GM18505 (cell line): Measurements from ENCODE around the gene NME7.

ENCODE experiments used
- ATAC-seq: cut with Tn5 transposase; IDR thresholded peaks from one replicate; pipeline ENCODE4 v1.9.1; 2021; ENCODE audit not compliant: unreplicated experiment
- POLR2A ChIP-seq: IDR thresholded peaks from 4 replicates; pipeline ENCODE4 v1.6.1; 2011; ENCODE audit warnings: borderline replicate concordance; ENCODE audit not compliant: insufficient read depth, insufficient read length; ENCODE audit errors: extremely low read depth

Gene NME7

DNA sequence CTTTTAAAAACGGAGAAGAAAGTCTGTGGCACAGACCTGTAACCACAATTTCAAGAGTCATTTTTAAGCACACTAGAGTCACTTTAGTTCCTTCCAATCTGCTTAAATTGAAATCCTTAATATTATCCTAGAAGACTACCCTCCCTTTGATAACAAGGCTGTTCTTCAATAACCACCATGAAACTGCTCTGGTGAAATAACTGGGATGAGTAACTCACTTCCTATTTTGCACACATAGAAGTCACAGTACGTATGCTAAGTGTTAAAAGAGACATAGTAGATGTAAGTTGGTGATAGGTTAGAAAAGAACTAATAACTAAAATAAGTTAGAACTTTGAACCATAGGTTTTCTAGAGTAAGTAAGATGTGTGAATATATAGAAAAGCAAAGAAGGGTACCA is 107.8 kb downstream of the NME7 start:
- no peak for ATAC-seq

DNA sequence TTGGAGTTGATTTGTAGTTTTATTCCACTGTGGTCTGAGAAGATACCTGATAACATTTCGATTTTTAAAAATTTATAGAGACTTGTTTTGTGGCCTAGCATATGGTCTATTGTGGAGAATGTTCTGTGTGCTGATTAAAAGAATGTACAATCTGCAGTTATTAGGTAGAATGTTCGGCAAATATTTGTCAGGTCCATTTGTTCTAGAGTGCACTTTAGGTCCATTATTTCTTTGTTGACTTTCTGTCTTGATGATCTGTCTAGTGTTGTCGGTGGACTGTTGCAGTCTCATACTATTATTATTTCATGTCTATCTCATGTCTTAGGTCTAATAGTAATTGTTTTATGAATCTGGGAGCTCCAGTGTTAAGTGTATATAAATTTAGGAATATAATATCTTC is 116.8 kb downstream of the NME7 start:
- ATAC-seq: no peak
- no peak for TF ChIP-seq POLR2A

More for the DNA sequence above, 107.8 kb downstream of the NME7 start:
- no peak for TF ChIP-seq POLR2A

DNA sequence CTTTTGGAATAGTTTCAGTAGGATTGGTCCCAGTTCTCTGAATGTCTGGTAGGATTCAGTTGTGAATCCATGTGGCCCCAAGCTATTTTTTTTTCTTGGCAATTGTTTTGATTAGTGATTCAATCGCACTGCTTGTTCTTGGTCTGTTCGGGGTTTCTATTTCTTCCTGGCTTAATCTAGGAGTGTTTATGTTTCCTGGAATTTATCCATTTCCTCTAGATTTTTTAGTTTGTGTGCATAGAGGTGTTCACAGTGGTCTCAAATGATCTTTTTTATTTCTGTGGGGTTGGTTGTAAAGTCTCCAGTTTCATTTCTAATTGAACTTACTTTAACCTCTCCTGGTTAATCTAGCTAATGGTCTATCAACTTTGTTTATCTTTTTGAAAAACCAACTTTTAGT is 117.6 kb downstream of the NME7 start:
- no peak for ATAC-seq
- no peak for TF ChIP-seq POLR2A

DNA sequence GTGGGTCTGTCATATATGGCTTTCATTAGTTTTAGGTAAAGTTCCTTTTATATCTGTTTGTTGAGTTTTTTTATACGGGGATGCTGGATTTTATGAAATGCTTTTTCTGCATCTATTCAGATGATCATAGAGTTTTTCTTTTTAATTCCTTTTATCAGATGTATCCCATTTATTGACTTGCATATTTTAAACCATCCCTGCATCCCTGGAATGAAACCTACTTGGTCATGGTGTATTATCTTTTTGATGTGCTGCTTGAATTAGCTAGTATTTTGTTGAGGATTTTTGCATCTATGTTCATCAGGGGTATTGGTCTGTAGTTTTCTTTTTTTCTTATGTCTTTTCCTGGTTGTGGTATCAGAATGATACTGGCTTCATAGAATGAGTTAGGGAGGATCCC is 118.0 kb downstream of the NME7 start:
- no peak for TF ChIP-seq POLR2A
- ATAC-seq: no peak

DNA sequence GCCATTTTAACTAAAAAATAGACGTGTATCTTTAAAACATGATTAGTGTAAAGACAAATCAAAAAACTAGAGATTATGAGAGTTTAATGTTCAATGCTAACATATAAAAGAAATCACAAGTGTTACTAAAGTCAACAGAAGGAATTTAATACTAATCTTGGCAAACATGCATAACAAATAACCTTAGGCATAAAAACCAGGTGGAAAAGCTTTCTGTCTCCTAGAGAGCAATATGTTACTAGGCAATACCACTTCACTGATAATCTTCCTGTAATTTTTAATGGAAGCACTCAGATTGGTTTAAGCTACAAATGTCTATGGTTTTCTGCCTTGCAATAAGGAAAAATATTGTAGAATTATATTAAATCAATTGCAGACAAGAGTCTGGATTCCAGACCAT is 121.9 kb downstream of the NME7 start:
- TF ChIP-seq POLR2A: no peak
- no peak for ATAC-seq

DNA sequence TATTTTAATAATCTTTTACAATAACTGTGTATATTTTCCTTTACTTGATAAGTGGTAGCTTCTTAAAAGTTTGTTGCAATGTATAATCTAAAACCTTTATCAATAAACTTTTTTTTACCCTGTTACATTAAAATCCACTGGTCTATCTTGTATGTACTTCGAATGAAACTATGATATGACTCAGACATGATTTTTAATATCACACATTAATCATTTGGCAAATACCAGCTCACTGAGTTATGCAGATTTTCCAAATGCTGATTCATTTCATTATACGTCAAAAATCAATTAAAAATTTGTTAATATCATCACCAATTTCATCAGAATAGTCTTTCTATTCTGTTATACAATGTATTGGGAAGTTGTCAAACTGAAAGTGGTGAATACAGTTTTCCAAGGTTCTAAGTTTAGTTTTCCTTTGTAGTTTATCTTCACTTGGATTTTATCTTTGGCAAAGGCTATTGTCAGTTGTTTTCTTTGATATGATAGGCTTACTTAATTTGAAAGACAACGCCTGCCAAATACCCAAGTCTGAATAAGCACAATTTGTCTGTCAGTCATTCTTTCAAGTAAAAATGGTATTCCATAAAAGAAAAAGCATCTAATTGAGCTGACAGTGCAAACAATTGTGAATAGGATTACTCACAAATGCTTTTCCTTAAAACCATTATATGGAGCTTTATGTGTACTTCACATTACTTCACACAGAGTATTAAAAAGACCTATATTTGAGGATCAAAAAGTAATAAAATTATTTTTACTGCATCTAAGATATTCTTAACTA is 127.0 kb downstream of the NME7 start:
- TF ChIP-seq POLR2A: no peak

DNA sequence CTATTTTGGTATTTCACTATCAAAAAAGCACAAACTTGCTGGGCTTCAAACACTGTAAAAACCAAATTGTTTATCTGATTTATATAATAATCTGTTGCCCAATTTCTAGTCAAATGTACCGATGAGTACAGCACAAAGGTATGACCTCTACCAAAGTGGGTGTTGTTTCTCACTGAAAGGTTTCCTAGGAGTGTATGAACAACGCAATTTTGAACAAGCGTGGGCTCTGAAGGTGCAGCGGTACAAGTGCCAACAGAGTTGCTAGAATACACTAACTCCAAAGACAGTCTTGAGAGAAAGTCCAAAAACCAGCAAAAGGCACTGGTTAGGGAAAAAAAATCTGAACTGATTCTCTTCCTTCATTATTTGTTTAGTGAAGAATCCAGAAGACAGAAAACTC is 130.7 kb downstream of the NME7 start:
- ATAC-seq: no peak
- no peak for TF ChIP-seq POLR2A

More for the DNA sequence above, 127.0 kb downstream of the NME7 start:
- ATAC-seq: no peak

DNA sequence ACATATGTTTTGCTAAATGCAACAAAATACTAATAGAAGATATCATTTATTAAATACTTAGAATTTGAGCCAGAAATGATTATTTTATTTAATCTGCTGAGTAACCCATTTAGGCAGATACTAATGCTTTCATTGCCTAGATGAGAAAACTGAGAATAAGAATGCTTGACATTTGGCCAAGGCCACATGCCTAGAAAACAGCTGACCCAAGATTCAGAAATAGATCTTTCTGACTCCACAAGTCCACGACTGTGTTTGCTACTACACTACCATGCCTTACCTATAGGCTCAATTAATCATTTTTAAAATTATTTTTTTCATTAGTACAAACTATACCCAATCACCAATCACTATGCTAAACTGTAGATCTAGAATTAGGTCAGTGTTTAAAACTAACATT is 131.5 kb downstream of the NME7 start:
- ATAC-seq: no peak

DNA sequence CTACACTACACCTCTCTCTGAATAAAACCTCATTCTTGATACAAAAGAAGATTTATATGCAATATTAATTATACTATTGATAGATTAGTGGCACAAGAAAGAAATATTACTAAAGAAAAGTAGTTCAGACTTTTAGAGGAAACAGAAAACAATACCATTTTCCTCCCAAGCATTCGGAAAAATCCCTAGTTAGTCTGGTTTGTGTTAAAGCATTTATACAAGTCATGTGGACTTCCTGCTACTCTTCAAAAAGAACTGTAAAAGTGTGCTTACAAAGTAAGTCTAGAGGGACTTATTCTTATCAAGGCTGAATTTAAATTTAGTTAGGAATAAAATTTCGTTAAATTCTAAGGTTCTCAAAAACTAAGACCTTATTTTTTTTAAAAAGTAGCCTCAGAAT is 132.0 kb downstream of the NME7 start:
- TF ChIP-seq POLR2A: no peak
- ATAC-seq: no peak

More for the DNA sequence above, 131.5 kb downstream of the NME7 start:
- no peak for TF ChIP-seq POLR2A

DNA sequence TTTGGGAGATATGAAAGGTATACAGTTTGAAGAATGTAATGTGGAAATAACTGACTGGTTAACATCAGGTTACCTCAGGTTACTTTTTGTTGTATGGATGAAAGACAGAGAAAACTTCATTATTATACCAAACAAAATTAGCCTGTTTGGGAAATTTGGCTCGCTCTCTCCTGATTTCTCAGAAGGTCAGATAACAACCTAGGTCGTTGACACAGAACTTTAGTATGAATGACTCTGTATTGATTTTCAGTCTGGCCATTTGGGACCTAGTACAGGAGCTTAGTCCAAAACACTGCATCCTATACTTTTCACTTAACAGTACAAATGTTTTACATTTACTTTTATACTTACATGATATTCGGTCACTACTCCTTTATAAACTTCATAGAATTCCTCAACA is 132.8 kb downstream of the NME7 start:
- no peak for ATAC-seq

DNA sequence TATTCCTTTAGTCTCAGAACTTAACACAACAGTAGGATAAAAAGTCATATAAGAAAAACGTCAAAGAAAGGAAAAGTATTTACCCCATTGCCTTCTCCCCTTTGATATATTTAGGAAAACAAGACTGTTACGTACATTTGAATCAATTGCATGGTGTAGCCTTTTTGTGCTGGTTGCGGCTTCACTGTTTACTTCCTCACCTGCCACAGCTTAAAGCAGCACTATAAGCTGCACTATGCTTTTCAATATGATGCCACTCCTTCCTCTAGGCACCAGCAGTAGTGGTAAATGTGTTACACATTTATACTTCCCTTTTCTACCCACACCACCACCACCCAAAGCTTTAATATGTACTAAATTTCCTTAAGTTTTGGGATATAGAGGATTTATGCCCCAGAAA is 150.0 kb downstream of the NME7 start:
- TF ChIP-seq POLR2A: no peak

More for the DNA sequence above, 132.8 kb downstream of the NME7 start:
- no peak for TF ChIP-seq POLR2A

DNA sequence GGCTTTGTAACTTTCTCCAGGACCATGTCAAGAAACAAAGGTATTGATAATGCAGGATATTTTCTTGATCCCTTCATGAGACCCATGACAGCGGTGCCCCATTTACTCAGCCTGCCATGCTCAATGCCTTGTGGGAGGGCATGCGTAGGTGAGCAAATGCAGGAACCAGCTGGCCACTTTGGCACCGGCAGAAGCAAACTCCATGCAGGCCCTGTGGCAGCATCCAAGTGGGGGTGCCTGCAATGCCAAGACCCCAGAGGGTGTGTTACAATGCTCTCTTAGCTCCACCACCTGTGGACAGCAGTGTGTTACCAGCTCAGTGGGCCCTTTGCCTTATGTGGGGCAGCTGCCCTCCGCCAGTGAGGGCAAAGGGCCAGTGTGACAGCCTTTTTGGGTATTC is 153.0 kb downstream of the NME7 start:
- no peak for ATAC-seq
- TF ChIP-seq POLR2A: no peak

More for the DNA sequence above, 150.0 kb downstream of the NME7 start:
- ATAC-seq: no peak

DNA sequence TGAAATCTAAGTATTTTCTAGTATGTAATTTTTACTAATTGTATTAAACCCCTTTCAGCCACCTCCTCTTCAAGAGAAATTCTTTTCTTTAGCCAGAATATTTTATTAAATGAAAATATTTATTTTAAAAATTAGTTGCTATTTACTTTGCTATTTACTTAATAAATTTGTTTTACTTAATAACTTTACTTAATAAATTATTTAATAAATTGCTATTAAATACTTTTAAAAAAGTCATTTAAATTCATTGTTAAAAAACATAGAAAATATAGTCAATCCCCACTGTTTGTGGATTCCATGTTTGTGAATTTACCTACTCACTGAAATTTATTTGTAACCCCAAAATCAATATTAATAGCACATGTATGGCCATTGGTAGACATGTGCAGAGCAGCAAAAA is 155.5 kb downstream of the NME7 start:
- no peak for ATAC-seq
- no peak for TF ChIP-seq POLR2A

DNA sequence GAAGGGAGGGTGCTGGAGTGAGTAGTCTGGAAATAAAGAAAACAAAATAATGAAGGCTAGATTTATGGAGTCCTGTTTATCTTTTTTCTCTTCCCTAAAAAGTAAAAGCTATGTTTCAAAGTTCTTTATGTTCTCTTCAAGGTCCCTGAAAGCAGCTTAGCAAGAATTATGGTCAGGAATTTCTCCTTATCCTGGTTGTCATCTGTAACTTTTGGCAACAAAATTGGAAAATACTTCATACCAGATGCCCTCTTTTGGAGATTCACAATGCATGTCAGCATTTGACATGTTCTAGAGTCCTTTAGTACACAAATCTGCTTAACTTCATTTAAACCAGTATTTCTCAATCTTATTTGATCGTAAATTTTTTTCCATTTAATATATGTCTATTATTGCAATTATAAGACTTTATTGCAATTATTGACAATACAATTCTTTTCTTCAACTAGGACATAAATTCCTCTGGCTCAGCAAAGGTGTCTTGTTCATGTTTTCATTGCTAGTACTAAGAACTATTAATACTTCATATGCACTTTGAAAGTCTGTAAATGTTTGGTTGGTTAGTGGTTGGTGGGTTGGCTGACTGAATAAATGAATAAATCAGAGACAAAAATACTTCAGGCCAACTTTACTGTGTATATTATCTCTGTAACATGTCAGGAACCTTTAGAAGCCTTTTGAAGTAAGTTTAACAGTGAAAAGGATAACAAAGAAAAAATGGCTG is 159.6 kb downstream of the NME7 start:
- ATAC-seq: no peak
- TF ChIP-seq POLR2A: no peak

DNA sequence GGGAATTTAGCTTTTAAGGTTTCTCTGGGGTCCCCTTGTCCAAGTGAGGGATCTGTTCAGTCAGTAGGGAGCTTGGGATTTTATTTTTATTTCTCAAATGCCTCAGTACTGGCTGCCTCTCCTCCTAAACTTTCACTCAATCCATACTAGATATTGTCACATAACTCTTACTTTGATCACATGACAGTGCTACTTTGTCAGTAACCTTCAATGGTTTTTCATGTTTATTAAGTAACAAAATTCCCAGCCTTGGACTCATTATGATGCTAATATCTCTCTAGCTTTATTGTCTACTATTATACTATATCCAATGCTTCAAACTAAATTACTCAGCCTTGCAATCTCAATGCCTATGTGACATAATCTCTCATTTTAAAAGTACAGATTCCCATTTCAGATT is 163.4 kb downstream of the NME7 start:
- ATAC-seq: no peak
- TF ChIP-seq POLR2A: no peak
